OCI-LY7 (cell line): ENCODE results near the gene CORO6.

ENCODE experiments used
- CTCF ChIP-seq: fragments of 200-600 bp; sonication (generic); conservative IDR thresholded peaks from 2 replicates; pipeline ENCODE4 v1.5.1; 2014; ENCODE audit warnings: mild to moderate bottlenecking, antibody characterized with exemption, low read length, moderate library complexity, mixed read lengths
- EZH2phosphoT487 ChIP-seq: fragments of 200-600 bp; sonication (generic); IDR thresholded peaks from 2 replicates; pipeline ENCODE4 v1.6.1; 2018; ENCODE audit warnings: low read depth, borderline replicate concordance, mild to moderate bottlenecking, mixed run types, antibody characterized with exemption, low read length, moderate library complexity, mixed read lengths

- TF ChIP-seq CTCF (no peak), EZH2phosphoT487 (no peak)
These were observed 25.9 kb downstream of the CORO6 start for GRCh38 chr17:29596811-29597210.
